GM19240 (cell line): Measurements from ENCODE around the gene NCOR1.
"Not testable (repeated sequence)": the region's sequence is repeated elsewhere in the genome, so short reads cannot be mapped to it uniquely, and the experiment has no call there.

ENCODE experiments used
- DNase-seq: peaks from one replicate; pipeline ENCODE4 v3.0.0; 2011; ENCODE audit warnings: low spot score; ENCODE audit not compliant: insufficient read length

The NCOR1 gene

GRCh38 chr17:16215002-16215272 is 397 bp downstream of the NCOR1 start:
- peak; percentile 11 for DNase-seq

GRCh38 chr17:16214190-16215001 is 938 bp downstream of the NCOR1 start:
- no peak for DNase-seq

- no peak for DNase-seq
Observed at GRCh38 chr17:16212793-16213192, 2.5 kb downstream of the NCOR1 start.

GRCh38 chr17:16211590-16211989 is 3.7 kb downstream of the NCOR1 start:
- DNase-seq, result no peak

GRCh38 chr17:16204763-16205162 is 10.6 kb downstream of the NCOR1 start:
- not testable (repeated sequence) for DNase-seq

GRCh38 chr17:16202554-16203500 is 12.5 kb downstream of the NCOR1 start:
- not testable (repeated sequence) for DNase-seq

GRCh38 chr17:16201693-16202131 is 13.6 kb downstream of the NCOR1 start:
- DNase-seq, result not testable (repeated sequence)

- DNase-seq, result no peak
Observed at GRCh38 chr17:16199093-16199492, 16.2 kb downstream of the NCOR1 start.

GRCh38 chr17:16197276-16197675 is 18.1 kb downstream of the NCOR1 start:
- DNase-seq, result no peak

GRCh38 chr17:16194307-16194835 is 21.0 kb downstream of the NCOR1 start:
- not testable (repeated sequence) for DNase-seq

GRCh38 chr17:16191604-16192003 is 23.7 kb downstream of the NCOR1 start:
- no peak for DNase-seq

GRCh38 chr17:16190703-16191360 is 24.5 kb downstream of the NCOR1 start:
- no peak for DNase-seq

- DNase-seq, result no peak
Observed at GRCh38 chr17:16189791-16190348, 25.5 kb downstream of the NCOR1 start.

- DNase-seq, result no peak
Observed at GRCh38 chr17:16187642-16188041, 27.7 kb downstream of the NCOR1 start.

GRCh38 chr17:16181581-16181980 is 33.8 kb downstream of the NCOR1 start:
- no peak for DNase-seq

GRCh38 chr17:16178836-16179235 is 36.5 kb downstream of the NCOR1 start:
- DNase-seq, result no peak

- no peak for DNase-seq
Observed at GRCh38 chr17:16171613-16172012, 43.7 kb downstream of the NCOR1 start.

- DNase-seq, result not testable (repeated sequence)
Observed at GRCh38 chr17:16166766-16167165, 48.6 kb downstream of the NCOR1 start.

- no peak for DNase-seq
Observed at GRCh38 chr17:16158714-16159113, 56.6 kb downstream of the NCOR1 start.

GRCh38 chr17:16155536-16155935 is 59.8 kb downstream of the NCOR1 start:
- DNase-seq, result no peak

- not testable (repeated sequence) for DNase-seq
Observed at GRCh38 chr17:16152326-16152725, 63.0 kb downstream of the NCOR1 start.
